ENCODE measurements around the gene PLVAP. TPM values are rescaled to one million over a fixed set of nuclear protein-coding genes. Genes with fewer than 3 reads are reported as not detected.

PLVAP gene
- total RNA-seq, 1 donor: 0.09 TPM

DNA sequence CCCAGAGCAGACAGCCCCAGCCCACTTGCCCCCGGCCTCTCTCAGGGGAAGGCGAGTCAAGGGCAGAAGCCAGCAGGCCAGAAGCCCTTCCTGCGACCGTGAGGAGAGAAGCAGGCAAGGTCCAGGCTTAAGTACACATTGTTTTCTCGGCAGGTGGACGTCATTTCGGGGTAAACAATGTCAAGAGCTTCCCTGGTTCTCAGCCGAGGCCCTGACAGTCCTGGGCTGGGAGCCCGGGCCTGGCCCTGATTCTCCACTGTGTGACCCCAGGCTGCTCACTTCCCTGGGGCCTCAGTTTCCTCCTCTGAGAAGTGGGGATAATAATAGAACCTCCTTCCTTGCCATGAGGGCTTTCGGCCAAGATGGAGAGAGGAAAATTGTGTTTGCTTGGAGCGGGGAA, 19.4 kb downstream of the PLVAP start:
- no peak for DNase-seq (ENCODE audit: low read depth)
- TF ChIP-seq, protein P1, sequence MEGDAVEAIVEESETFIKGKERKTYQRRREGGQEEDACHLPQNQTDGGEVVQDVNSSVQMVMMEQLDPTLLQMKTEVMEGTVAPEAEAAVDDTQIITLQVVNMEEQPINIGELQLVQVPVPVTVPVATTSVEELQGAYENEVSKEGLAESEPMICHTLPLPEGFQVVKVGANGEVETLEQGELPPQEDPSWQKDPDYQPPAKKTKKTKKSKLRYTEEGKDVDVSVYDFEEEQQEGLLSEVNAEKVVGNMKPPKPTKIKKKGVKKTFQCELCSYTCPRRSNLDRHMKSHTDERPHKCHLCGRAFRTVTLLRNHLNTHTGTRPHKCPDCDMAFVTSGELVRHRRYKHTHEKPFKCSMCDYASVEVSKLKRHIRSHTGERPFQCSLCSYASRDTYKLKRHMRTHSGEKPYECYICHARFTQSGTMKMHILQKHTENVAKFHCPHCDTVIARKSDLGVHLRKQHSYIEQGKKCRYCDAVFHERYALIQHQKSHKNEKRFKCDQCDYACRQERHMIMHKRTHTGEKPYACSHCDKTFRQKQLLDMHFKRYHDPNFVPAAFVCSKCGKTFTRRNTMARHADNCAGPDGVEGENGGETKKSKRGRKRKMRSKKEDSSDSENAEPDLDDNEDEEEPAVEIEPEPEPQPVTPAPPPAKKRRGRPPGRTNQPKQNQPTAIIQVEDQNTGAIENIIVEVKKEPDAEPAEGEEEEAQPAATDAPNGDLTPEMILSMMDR (IDR thresholded peaks at IDR 0.05; ENCODE audit: insufficient read depth, low read length): no peak
- H3K4me3 ChIP-seq (ENCODE audit: low read depth, low read length): no peak overlapping the region

DNA sequence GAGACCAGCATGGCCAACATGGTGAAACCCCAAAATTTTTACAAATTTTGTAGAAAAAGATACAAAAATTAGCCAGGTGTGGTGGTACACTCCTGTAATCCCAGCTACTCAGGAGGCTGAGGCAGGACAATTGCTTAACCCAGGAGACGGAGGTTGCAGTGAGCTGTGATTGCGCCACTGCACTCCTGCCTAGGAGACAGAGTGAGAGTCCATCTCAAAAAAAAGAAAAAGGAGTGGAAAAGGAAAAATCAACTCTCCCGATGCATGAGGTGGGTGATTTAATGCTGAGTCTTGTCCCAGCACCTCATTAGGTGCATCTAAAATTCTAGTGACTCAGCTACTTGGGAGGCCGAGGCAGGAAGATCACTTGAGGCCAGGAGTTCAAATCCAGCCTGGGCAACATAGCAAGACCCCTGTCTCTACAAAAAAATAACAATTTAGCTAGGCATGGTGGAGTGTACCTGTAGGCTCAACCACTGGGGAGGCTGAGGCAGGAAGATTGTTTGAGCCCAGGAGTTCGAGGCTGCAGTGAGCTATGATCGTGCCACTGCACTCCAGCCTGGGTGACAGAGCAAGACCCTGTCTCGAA, 20.0 kb downstream of the PLVAP start:
- TF ChIP-seq, protein P1 (IDR thresholded peaks at IDR 0.05; ENCODE audit: insufficient read depth, low read length): no peak
- no peak for DNase-seq (ENCODE audit: low read depth)

DNA sequence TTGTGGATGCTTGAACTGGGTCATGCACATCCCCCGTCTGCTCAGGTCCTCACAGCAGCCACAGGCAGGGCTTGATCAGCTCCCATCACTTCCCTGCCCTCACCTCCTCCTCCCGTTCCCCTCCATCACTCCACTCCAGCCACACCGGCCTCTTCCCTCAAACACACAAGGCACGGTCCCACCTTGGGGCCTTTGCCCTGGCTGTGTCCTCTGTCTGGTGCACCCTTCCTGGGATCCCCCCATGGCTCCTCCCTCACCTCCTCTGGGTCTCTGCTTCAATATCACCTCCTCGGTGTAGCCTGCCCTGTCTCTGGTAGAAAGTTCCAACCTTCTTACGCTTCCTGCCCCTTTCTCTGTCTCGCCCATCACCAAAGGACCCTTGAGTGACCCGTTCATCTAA, 23.8 kb downstream of the PLVAP start:
- TF ChIP-seq, protein P1 (IDR thresholded peaks at IDR 0.05; ENCODE audit: insufficient read depth, low read length): no peak
- H3K4me3 ChIP-seq (ENCODE audit: low read depth, low read length): no peak overlapping the region
- DNase-seq (ENCODE audit: low read depth): no peak

More for the DNA sequence above, 20.0 kb downstream of the PLVAP start:
- no peak overlapping the region for H3K4me3 ChIP-seq (ENCODE audit: low read depth, low read length)

DNA sequence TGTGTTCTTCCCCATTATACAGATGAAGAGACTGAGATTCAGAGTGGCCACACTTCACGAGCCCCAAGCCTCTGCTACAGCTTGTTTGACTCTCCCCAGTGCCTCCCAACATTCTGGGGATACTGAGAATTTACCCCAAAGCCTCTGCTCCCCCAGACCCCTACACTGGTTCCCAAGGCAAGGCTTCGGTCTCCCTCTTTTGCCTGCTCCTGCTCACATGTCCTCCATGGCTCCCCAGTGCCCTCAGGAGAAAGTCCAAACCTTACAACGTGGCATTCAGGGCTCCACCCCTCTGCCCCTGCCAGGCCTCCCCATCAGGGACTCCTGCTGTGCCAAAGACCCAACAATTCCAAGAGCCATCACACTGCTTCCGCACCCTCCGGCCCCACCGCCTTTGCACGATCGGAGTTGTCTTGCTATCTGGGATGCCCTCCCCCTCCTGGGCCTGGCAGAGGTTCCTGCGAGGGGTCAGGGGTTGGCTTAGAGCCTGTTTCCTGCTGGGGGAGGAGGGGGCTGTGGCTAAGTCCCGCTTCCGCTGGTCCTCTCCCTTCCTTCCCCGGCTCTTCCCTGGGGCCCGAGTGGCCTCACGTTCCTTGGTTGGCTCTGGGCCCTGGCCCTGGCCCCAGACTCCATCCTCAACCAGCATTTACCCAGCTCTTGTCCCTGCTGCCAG, 24.4 kb downstream of the PLVAP start:
- H3K4me3 ChIP-seq (ENCODE audit: low read depth, low read length): no peak overlapping the region
- TF ChIP-seq, protein P1 (IDR thresholded peaks at IDR 0.05; ENCODE audit: insufficient read depth, low read length): no peak
- no peak for DNase-seq (ENCODE audit: low read depth)

DNA sequence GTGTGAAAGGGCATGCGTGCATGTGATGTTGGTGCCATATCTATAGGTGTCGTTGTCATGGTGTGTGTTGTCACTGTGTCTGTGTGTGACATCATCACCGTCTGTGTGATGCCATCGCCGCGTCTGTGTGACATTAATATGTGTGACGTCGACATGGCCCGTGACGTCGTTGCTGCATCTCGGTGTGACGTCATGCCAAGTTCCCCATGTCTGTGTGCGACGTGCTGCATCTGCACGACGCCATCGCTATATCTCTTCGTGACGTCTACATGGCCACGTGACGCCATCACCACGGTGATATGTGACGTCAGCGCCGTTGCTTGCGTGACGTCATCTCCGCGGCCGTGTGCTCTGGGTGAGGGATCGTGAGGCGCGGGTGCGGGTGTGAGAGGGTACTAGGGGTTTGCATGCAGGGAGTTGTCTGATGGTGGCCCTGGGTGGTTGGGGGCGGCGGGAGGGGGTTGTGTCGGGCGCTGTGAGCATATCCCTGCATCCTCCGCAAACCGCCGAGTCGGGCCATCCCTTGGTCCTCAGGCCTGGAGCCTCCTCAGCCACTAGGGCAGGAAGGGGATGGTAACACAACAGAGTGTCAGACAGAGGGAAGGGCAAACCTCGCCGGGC, 25.2 kb downstream of the PLVAP start:
- TF ChIP-seq, protein P1 (IDR thresholded peaks at IDR 0.05; ENCODE audit: insufficient read depth, low read length): no peak
- DNase-seq (ENCODE audit: low read depth): no peak
- H3K4me3 ChIP-seq (ENCODE audit: low read depth, low read length): no peak overlapping the region

DNA sequence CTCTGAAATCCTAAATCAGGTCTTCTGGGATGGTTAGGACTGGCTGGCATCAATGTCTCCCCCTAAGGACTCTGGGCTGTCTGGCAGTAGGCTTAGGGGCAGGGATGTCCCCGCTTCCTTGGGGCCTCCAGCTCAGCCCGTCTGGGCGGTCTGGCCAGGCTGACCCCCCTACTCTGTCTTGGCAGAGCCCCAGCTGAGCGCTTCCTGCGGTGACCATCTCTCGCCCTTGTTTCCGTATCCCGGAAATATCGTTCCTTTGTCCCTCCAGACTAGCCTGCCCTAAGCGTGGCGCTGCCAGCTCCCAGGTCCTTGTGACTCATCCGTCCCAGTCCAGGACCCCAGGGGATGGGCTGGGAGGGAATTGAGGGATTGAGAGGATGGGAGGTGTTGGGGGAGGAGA, 28.4 kb downstream of the PLVAP start:
- H3K4me3 ChIP-seq (ENCODE audit: low read depth, low read length): no peak overlapping the region
- peak; percentile 69 for DNase-seq (ENCODE audit: low read depth)
- TF ChIP-seq, protein P1 (IDR thresholded peaks at IDR 0.05; ENCODE audit: insufficient read depth, low read length): no peak

Data from fibroblast of the aortic adventitia (primary cell).